GM13977 (cell line): ENCODE measurements around the gene CUL9.

ENCODE experiments used
- DNase-seq: peaks from one replicate; pipeline ENCODE4 v3.0.0; 2012; ENCODE audit warnings: low spot score
- CTCF ChIP-seq: IDR thresholded peaks from 2 replicates; pipeline ENCODE4 v1.5.1; 2012; ENCODE audit warnings: mild to moderate bottlenecking, control low read depth; ENCODE audit not compliant: insufficient read depth; ENCODE audit errors: extremely low read depth, missing control alignments
- in situ Hi-C: fragments of 300-500 bp; cut with MboI; formaldehyde crosslinking; loops from one replicate; pipeline ENCODE4 v1.12.0; 2022; ENCODE audit warnings: low sequenced_read_pairs, low pct_unique_long_range_greater_than_20kb, mixed read lengths, inconsistent platforms; ENCODE audit not compliant: unreplicated experiment

CUL9 gene

GRCh38 chr6:43231735-43232450, 49.9 kb downstream of the CUL9 start:
- in situ Hi-C loops: no loop called here

GRCh38 chr6:43235841-43236240, 53.8 kb downstream of the CUL9 start:
- in situ Hi-C loops: no loop called here
- DNase-seq: no peak
- TF ChIP-seq CTCF: no peak

More at GRCh38 chr6:43231735-43232450, 49.9 kb downstream of the CUL9 start:
- DNase-seq: no peak
- no peak for TF ChIP-seq CTCF

GRCh38 chr6:43239054-43239453, 57.1 kb downstream of the CUL9 start:
- TF ChIP-seq CTCF: no peak
- DNase-seq: no peak
- in situ Hi-C loops: no loop called here

GRCh38 chr6:43240950-43241349, 59.0 kb downstream of the CUL9 start:
- in situ Hi-C loops: no loop called here
- no peak for TF ChIP-seq CTCF
- DNase-seq: no peak

- in situ Hi-C loops: no loop called here
- no peak for TF ChIP-seq CTCF
- DNase-seq: no peak
Measured at GRCh38 chr6:43241446-43241845, 59.5 kb downstream of the CUL9 start.

- in situ Hi-C loops: no loop called here
Measured at GRCh38 chr6:43242908-43243663, 61.1 kb downstream of the CUL9 start, which contains the start of gene TTBK1. Gene TTBK1 (plus strand): TSS chr6:43243481. CDS start chr6:43246661, 3,180 bp downstream.

More at GRCh38 chr6:43242908-43243663, 61.1 kb downstream of the CUL9 start, which contains the start of gene TTBK1:
- no peak for DNase-seq
- no peak for TF ChIP-seq CTCF
